Measurements from ENCODE around the gene MANBA.

MANBA gene

GRCh38 chr4:102683881-102684609 lies 76.7 kb downstream of the MANBA start:
- no peaks in the 10 kb centered on the region for H3F3A ChIP-seq (ENCODE audit: low read depth)
- H3K36me3 ChIP-seq (ENCODE audit: insufficient read depth, low read length) = peaks cover 10% of the 10 kb centered on the region; the same call in 1 of the 2 replicates
- no peaks in the 10 kb centered on the region for H3K9me3 ChIP-seq (ENCODE audit: insufficient read depth, low read depth, low read length)
- H4K20me1 ChIP-seq (ENCODE audit: insufficient read depth, low read length, poor library complexity, severe bottlenecking) = no peaks in the 10 kb centered on the region
- H3K9ac ChIP-seq (ENCODE audit: low read depth, low read length, poor library complexity, severe bottlenecking) = no peak overlapping the region
- no peaks in the 10 kb centered on the region for H3K27me3 ChIP-seq (ENCODE audit: insufficient read depth, low read length, poor library complexity, severe bottlenecking)
- H3K4me2 ChIP-seq (ENCODE audit: low read depth, low read length, poor library complexity, severe bottlenecking) = no peak overlapping the region
- TF ChIP-seq EZH2phosphoT487 (IDR thresholded peaks at IDR 0.05; ENCODE audit: borderline replicate concordance) = no peak
- TF ChIP-seq CTCF (conservative IDR thresholded peaks at IDR 0.05; ENCODE audit: low read length) = no peak
- no peak overlapping the region for H3K4me3 ChIP-seq (ENCODE audit: low read length, poor library complexity, severe bottlenecking)
- H3K79me2 ChIP-seq (ENCODE audit: insufficient read depth, low read length) = no peaks in the 10 kb centered on the region
- H3K9me2 ChIP-seq (replicated peaks; ENCODE audit: low read depth, low read length) = no peaks in the 10 kb centered on the region
- no peak overlapping the region for H2AFZ ChIP-seq (ENCODE audit: low read length)
- no peaks in the 10 kb centered on the region for H3K4me1 ChIP-seq (ENCODE audit: insufficient read depth, low read length, poor library complexity, severe bottlenecking)

GRCh38 chr4:102678695-102679335 lies 82.0 kb downstream of the MANBA start:
- H3K9me3 ChIP-seq (ENCODE audit: insufficient read depth, low read depth, low read length) = no peaks in the 10 kb centered on the region

GRCh38 chr4:102678107-102678506 lies 82.7 kb downstream of the MANBA start:
- Histone ChIP-seq H3K9me2 (replicated peaks; ENCODE audit: low read depth, low read length) (no peaks in the 10 kb centered on the region), H3K4me2 (ENCODE audit: low read depth, low read length, poor library complexity, severe bottlenecking) (no peak overlapping the region), H3K79me2 (ENCODE audit: insufficient read depth, low read length) (no peaks in the 10 kb centered on the region), H4K20me1 (ENCODE audit: insufficient read depth, low read length, poor library complexity, severe bottlenecking) (no peaks in the 10 kb centered on the region), H3K9me3 (ENCODE audit: insufficient read depth, low read depth, low read length) (no peaks in the 10 kb centered on the region), H2AFZ (ENCODE audit: low read length) (no peak overlapping the region), H3F3A (ENCODE audit: low read depth) (no peaks in the 10 kb centered on the region), H3K4me3 (ENCODE audit: low read length, poor library complexity, severe bottlenecking) (no peak overlapping the region), H3K9ac (ENCODE audit: low read depth, low read length, poor library complexity, severe bottlenecking) (no peak overlapping the region), H3K27me3 (ENCODE audit: insufficient read depth, low read length, poor library complexity, severe bottlenecking) (no peaks in the 10 kb centered on the region), H3K36me3 (ENCODE audit: insufficient read depth, low read length) (peaks cover 5% of the 10 kb centered on the region; the same call in 1 of the 2 replicates), H3K4me1 (ENCODE audit: insufficient read depth, low read length, poor library complexity, severe bottlenecking) (no peaks in the 10 kb centered on the region)
- no peak for TF ChIP-seq CTCF (conservative IDR thresholded peaks at IDR 0.05; ENCODE audit: low read length)
- no peak for TF ChIP-seq EZH2phosphoT487 (IDR thresholded peaks at IDR 0.05; ENCODE audit: borderline replicate concordance)

More at GRCh38 chr4:102678695-102679335, 82.0 kb downstream of the MANBA start:
- Histone ChIP-seq H3K36me3 (ENCODE audit: insufficient read depth, low read length) (peaks cover 5% of the 10 kb centered on the region; the same call in 1 of the 2 replicates), H3K9ac (ENCODE audit: low read depth, low read length, poor library complexity, severe bottlenecking) (no peak overlapping the region), H3K79me2 (ENCODE audit: insufficient read depth, low read length) (no peaks in the 10 kb centered on the region), H3K4me1 (ENCODE audit: insufficient read depth, low read length, poor library complexity, severe bottlenecking) (no peaks in the 10 kb centered on the region), H3K27me3 (ENCODE audit: insufficient read depth, low read length, poor library complexity, severe bottlenecking) (no peaks in the 10 kb centered on the region), H2AFZ (ENCODE audit: low read length) (no peak overlapping the region), H3K4me3 (ENCODE audit: low read length, poor library complexity, severe bottlenecking) (no peak overlapping the region), H4K20me1 (ENCODE audit: insufficient read depth, low read length, poor library complexity, severe bottlenecking) (no peaks in the 10 kb centered on the region), H3K4me2 (ENCODE audit: low read depth, low read length, poor library complexity, severe bottlenecking) (no peak overlapping the region), H3K9me2 (replicated peaks; ENCODE audit: low read depth, low read length) (no peaks in the 10 kb centered on the region), H3F3A (ENCODE audit: low read depth) (no peaks in the 10 kb centered on the region)
- TF ChIP-seq CTCF (conservative IDR thresholded peaks at IDR 0.05; ENCODE audit: low read length) (no peak), EZH2phosphoT487 (IDR thresholded peaks at IDR 0.05; ENCODE audit: borderline replicate concordance) (no peak)

Data from Loucy (cell line).